Upper lobe of right lung (tissue), 1 donor: ENCODE results near the gene EHD1. TPM values are rescaled to one million over a fixed set of nuclear protein-coding genes. Genes with fewer than 3 reads are reported as not detected.

Experiments
- ATAC-seq: fragments of 200-7000 bp; cut with Tn5 transposase; one replicate; pipeline ENCODE4 v1.9.1; 2020; ENCODE audit warnings: mild to moderate bottlenecking, moderate library complexity
- DNase-seq: peaks from one replicate; pipeline ENCODE4 v3.0.0-alpha.2; 2020
- H3K27ac ChIP-seq: fragments of 200-600 bp; one replicate; pipeline ENCODE4 v1.8.0; 2022
- H3K27me3 ChIP-seq: fragments of 200-600 bp; one replicate; pipeline ENCODE4 v1.8.0; 2022; ENCODE audit warnings: mild to moderate bottlenecking
- H3K36me3 ChIP-seq: fragments of 200-600 bp; one replicate; pipeline ENCODE4 v1.8.0; 2022
- H3K4me1 ChIP-seq: fragments of 200-600 bp; one replicate; pipeline ENCODE4 v1.8.0; 2022
- H3K4me3 ChIP-seq: fragments of 200-600 bp; one replicate; pipeline ENCODE4 v1.8.0; 2022; ENCODE audit warnings: mild to moderate bottlenecking
- H3K9me3 ChIP-seq: fragments of 200-600 bp; one replicate; pipeline ENCODE4 v1.8.0; 2022
- CTCF ChIP-seq: fragments of 200-600 bp; IDR thresholded peaks from one replicate; pipeline ENCODE4 v1.8.0; 2022; ENCODE audit warnings: antibody characterized with exemption
- intact Hi-C: fragments of 100-400 bp; cut with DNase I; formaldehyde crosslinking; loops from one replicate; pipeline ENCODE4 v1.11.0; 2022
- total RNA-seq: library from RNA; stranded (reverse); fragmentation: NEBNext Ultra II Directional; extraction: Animal tissue kit (Norgen Biotek cat#: 25700); gene quantifications from one replicate; pipeline ENCODE4 v1.2.1, GENCODE V29; 2021
- donor health status: DM: no; HTN: yes; CAD: no; lungs with severe emphysema.

Gene EHD1
- total RNA-seq, 1 donor from 2014 or later, result 94.6 TPM

- H3K27ac ChIP-seq, result no peak overlapping the region
- H3K27me3 ChIP-seq, result no peaks in the 10 kb centered on the region
- intact Hi-C loops, result no loop called here
- DNase-seq (no peak), ATAC-seq (no peak)
- peaks cover 21% of the 10 kb centered on the region for H3K4me1 ChIP-seq
- peaks cover 53% of the 10 kb centered on the region for H3K36me3 ChIP-seq
- no peak for TF ChIP-seq CTCF
- H3K4me3 ChIP-seq, result no peak overlapping the region
- H3K9me3 ChIP-seq, result no peaks in the 10 kb centered on the region
Observed at GRCh38 chr11:64914123-64914522, 35.7 kb upstream of the EHD1 start.

DNA sequence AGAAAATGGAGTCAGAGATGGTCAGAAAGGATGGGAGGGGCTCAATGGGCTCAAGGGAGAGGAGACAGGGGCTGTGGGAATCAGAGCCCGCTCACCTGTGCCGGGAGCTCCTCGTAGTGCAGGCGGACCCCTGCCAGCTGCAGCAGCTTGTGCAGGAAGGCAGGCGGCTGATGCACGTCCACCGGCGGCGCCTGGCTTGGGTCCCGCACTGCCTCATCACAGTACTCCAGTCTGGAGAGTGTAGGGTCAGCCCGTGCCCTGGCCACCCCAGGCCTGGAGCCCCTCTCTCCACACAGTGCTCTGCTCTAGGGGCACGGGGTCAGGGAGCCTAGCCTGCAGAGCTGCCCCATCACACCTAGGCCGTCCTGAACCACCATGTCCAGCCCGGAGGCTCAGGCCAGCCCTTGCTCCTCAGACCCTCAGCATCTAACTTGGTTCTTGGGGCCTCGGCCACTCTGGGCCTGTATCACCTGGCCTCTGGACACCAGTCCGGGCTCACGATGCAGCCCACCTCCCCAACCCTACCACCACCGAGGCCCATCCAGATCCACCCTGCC lies 34.8 kb upstream of the EHD1 start:
- peaks cover 18% of the 10 kb centered on the region for H3K4me1 ChIP-seq
- no peaks in the 10 kb centered on the region for H3K27me3 ChIP-seq
- DNase-seq (no peak), ATAC-seq (no peak)
- no peak overlapping the region for H3K4me3 ChIP-seq
- peaks cover 62% of the 10 kb centered on the region for H3K36me3 ChIP-seq
- TF ChIP-seq CTCF, result no peak
- H3K27ac ChIP-seq, result no peak overlapping the region
- intact Hi-C loops, result no loop called here
- no peaks in the 10 kb centered on the region for H3K9me3 ChIP-seq

DNA sequence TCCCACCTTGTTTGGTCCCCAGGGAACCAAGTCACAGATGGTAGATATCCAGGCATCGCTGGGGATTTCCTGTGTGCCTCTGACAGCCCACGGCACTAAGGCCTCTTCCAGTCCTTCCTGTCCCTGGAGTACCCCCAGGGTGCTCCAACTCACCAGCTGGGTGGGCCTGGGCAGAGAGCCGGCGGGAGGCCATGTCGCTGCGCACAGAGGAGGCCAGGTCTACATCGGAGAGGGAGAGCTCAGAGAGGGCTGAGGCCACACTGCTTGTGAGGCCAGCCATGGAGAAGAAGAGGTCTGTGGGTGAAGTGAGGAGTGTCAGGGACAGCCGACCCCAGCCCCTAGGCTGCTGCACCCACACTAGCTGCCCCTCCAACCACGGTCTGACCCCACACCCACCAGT lies 33.3 kb upstream of the EHD1 start:
- H3K27ac ChIP-seq, result no peak overlapping the region
- no peaks in the 10 kb centered on the region for H3K27me3 ChIP-seq
- no peaks in the 10 kb centered on the region for H3K9me3 ChIP-seq
- ATAC-seq (no peak), DNase-seq (no peak)
- H3K4me1 ChIP-seq, result peaks cover 11% of the 10 kb centered on the region
- H3K36me3 ChIP-seq, result peaks cover 78% of the 10 kb centered on the region
- intact Hi-C loops, result no loop called here
- no peak for TF ChIP-seq CTCF
- H3K4me3 ChIP-seq, result no peak overlapping the region

GRCh38 chr11:64911142-64911541 lies 32.7 kb upstream of the EHD1 start:
- Histone ChIP-seq H3K4me3 (no peak overlapping the region), H3K27me3 (no peaks in the 10 kb centered on the region), H3K4me1 (peaks cover 10% of the 10 kb centered on the region), H3K9me3 (no peaks in the 10 kb centered on the region), H3K36me3 (peaks cover 82% of the 10 kb centered on the region), H3K27ac (no peak overlapping the region)
- DNase-seq, result no peak
- intact Hi-C loops, result no loop called here
- no peak for TF ChIP-seq CTCF
- no peak for ATAC-seq

DNA sequence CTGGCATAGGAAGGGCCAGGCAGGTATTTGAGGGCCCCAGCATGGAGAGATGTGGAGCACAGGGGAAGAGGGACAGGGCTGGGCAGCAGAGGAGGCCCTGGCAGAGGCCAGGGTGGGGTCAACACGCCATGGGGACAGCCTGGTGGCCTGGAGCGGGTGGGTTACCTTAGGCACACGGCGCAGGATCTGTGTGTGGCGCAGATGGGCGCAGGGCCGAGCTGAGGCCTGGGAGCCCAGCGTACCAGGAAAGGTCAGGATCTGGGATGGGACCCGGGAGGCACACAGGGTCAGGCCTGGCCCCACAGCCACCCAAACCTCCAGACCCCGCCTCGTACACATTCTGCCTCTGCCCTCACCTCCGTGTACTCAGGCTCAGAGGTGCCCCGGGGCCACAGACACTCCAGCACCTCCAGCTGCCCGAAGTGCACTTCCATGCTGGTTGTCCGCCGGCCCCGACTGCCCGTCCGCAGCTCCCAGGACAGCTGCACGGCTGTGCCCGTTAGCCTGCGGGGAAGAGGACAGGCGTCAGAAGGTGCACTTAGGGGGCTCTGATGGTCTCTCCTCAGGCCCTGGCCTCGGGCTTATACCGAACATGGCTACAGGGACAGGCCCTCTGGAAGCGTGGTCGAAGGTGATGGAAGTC lies 32.2 kb upstream of the EHD1 start:
- Histone ChIP-seq H3K9me3 (no peaks in the 10 kb centered on the region), H3K27me3 (no peaks in the 10 kb centered on the region), H3K4me1 (peaks cover 5% of the 10 kb centered on the region), H3K27ac (no peak overlapping the region), H3K36me3 (peaks cover 88% of the 10 kb centered on the region), H3K4me3 (no peak overlapping the region)
- DNase-seq (no peak), ATAC-seq (no peak)
- intact Hi-C loops, result no loop called here
- TF ChIP-seq CTCF, result no peak
